Measurements from ENCODE around the gene PEX7.
"Not testable (repeated sequence)": the region's sequence is repeated elsewhere in the genome, so short reads cannot be mapped to it uniquely, and the experiment has no call there.

PEX7 gene

DNA sequence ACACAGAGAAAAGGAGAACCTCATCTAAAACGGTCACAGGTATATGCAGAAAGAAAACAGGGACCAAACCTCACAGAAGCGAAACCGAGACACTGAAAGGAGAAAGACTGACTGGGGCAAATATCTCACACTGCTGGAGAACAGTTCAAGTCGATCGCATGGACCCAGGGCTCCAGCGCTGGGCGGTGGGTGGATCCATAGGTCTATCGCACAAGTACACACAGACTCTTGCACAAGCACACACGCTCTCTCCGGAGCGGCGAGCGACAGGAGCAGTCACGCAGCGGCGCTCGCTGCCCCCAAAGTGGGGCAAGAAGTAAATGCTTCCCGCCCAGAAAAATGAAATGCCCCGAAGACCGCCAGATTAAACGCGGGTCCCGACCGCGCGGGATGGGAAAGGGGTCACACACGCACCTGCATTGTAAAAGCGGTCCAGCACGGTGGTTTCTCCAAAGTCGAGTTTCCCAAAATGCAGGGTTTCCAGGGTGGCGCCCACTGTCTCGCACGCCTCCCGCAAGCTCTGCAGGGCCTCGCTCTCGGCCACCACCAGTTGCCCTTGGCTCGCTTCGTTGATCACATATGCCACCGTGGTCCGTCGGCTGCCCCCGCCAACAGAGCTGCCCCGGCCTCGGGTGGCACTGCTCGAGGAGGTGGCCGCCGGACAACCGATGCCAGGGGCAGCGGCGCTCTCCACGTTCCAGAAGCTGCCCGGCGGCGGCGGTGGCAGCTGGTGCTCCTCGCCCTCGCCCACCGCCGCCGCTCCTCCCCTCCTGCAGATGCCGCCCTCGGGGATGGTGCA, 30.9 kb upstream of the PEX7 start:
- DNase-seq = no peak

- no peak for DNase-seq
These were observed 30.3 kb upstream of the PEX7 start for GRCh38 chr6:136792095-136792409.

DNA sequence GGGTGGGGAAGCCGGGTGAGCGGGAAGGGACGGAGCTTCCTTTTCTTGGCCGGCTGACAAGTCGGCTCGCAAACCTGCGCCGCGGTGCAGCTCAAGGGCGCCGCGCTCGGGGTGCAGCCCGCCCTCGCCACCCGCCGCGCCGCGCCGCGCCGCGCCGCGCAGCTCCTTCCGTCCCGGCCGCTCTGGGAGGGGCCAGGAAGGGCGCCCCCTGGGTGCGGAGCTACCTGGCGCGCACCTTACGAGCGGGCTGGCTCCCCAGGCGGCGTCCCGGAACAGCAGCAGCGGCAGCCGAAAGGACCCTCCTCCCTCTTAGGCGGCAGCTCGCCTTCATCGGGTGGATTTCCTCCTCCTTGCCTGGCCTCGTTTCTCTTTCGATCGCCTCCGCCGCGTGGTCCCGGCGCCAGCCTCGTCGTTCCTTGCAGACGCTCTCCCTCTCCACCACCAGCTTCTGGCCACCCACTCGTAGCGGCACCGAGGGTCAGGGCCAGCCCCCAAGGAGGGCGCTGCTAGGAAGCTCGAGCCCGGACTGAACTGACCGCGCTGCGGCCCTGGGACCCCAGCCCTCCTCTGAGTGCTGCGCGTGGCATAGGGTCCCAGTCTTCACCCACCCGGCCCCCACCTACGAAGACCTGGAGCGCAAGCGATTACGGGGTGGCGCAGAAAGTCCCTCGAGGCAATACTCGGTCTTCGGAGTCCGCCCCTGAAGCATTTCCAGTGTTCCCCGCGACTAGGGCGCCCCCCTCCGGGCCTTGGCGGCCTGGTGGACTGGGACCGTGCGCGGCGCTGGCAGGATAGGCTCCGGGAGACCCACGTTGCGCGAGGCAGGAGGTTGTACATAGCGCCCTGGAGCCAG, 29.8 kb upstream of the PEX7 start, which contains the start of gene MAP3K5:
Gene MAP3K5 (minus strand): TSS at position 68 of the 853 bp plus-strand sequence. CDS start 320 bp downstream, outside the sequence.
- DNase-seq = peak; percentile 35

- DNase-seq = no peak
These were observed 29.0 kb upstream of the PEX7 start for GRCh38 chr6:136793363-136793762.

DNA sequence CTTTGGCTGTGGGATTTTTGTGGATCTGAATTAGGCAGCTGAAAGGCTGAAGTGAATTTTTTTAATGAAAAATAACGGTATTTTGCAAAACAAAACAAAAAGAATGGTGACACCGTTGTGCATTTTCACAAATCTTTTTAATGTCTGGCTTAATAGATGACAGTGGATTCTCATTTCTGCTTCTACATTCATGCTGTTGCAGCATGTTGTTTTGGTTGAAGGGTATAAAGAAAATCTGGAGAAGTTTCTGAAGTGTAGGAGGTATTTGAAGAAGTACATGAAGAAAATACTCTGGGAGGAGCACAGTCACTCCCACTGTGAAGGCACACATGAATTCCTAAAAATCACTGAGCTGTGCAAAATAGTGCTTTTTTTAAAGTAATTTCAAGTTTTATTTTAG, 27.0 kb upstream of the PEX7 start:
- no peak for DNase-seq

GRCh38 chr6:136795996-136796395, 26.4 kb upstream of the PEX7 start:
- no peak for DNase-seq

- DNase-seq = no peak
These were observed 24.3 kb upstream of the PEX7 start for GRCh38 chr6:136798044-136798443.

DNA sequence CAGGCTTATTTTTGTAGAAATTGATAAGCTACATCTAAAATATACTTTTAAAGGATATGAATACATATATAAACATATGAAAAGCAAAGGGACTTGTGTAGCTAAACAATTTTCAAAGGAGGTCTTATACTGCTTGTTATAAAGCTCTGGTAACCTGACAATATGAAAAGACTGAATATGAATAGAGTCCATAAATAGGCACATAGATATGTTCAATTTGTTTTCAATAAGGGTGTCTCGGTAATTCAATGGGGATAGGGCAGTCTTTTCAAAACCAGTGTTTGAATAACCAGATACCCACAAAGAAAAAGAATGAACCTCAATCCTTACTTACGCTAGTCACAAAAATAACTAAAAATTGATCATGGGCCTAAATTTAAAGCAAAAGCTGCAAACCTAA, 20.8 kb upstream of the PEX7 start:
- DNase-seq = no peak

DNA sequence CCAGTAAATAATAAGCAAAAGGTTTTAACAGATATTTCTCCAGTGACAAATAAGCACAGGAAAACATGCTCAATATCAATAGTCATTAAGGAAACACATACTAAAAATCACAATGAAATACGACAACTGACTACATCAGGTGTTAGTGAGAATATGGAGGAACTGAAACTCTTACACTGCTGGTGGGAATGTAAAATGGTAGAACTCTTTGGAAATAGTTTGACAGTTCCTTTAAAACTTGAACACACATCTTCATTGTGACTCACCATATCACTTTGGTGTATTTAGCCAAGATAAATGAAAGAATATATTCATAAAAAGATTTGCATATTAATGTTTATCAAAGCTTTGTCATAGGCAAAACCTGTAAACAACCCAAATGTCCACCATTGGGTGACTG, 18.8 kb upstream of the PEX7 start:
- no peak for DNase-seq

DNA sequence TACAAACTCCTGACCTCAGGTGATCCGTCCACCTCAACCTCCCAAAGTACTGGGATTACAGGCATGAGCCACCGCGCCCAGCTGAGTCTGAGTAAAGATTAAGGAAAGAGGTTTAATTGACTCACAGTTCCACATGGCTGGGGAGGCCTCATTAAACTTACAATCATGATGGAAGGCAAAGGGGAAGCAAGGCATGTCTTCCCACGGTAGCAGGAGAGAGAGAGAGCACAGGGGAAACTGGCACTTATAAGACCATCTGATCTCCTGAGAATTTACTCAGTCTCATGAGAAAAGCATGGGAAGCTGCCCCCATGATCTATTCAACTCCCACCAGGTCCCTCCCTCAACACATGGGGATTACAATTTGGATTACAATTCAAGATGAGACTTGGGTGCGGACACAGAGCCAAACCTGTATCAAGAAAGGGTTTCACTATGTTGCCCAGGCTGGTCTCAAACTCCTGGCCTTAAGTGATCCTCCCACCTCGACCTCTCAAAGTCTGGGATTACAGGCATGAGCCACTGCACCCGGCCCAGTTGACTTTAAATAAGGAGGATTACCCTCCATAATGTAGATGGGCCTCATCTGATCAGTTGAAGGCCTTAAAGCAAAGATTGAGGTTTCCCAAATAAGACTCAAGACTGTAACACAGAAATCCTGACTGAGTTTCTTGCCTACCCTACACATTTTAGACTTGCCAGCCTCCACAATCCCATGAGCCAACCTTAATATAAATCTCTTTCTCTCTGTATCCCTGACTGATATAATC, 13.1 kb upstream of the PEX7 start:
- no peak for DNase-seq

- no peak for DNase-seq
These were observed 11.1 kb upstream of the PEX7 start for GRCh38 chr6:136811272-136811671.

- DNase-seq = no peak
These were observed 10.2 kb upstream of the PEX7 start for GRCh38 chr6:136812174-136812573.

- not testable (repeated sequence) for DNase-seq
These were observed 6.8 kb upstream of the PEX7 start for GRCh38 chr6:136815608-136816007.

- no peak for DNase-seq
These were observed 5.7 kb upstream of the PEX7 start for GRCh38 chr6:136816656-136817055.

DNA sequence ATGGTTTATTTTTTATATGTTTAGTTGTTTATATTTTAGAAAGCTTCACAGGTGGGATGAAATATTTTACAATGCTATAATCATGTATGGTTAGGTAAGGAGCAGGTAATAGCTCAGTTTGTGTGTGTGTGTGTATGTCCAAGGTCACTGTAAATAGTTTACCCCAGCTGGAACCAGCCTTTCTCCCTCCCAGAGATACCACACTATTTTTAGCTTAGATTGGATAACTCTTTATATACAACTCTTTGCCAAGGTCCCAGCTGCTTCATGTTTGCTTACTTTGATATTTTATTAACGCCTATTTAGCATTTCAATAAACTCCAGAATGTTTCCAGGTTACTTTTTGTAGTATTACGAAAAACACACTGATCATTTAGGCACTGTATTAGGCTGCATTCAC, 1.8 kb upstream of the PEX7 start:
- DNase-seq = no peak

- no peak for DNase-seq
These were observed 381 bp upstream of the PEX7 start for GRCh38 chr6:136822046-136822375.

DNA sequence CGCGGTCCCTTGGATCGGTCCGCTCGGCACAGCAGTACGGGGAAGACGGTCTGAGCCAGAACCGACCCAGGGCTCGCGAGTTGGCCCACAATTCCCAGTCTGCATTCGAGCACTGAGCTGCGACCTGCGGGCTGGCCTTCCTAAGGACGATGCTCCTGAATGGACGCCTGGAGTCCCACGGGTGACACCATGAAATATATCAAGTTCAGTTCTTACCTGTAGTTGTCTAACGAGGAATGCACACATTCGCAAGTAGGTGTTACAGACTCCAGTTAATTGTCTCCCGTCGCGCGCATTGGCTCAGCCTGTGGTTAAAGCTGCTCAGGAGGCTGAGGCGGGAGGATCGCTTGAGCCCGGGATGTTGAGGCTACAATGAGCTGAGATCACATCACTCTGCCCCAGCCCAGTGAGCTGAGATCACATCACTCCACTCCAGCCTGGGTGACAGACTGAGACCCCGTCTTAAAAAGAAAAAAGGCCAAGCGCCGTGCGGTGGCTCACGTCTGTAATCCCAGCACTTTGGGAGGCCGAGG, 802 bp downstream of the PEX7 start:
- DNase-seq = no peak

- DNase-seq = no peak
These were observed 3.8 kb downstream of the PEX7 start for GRCh38 chr6:136826216-136826615.

DNA sequence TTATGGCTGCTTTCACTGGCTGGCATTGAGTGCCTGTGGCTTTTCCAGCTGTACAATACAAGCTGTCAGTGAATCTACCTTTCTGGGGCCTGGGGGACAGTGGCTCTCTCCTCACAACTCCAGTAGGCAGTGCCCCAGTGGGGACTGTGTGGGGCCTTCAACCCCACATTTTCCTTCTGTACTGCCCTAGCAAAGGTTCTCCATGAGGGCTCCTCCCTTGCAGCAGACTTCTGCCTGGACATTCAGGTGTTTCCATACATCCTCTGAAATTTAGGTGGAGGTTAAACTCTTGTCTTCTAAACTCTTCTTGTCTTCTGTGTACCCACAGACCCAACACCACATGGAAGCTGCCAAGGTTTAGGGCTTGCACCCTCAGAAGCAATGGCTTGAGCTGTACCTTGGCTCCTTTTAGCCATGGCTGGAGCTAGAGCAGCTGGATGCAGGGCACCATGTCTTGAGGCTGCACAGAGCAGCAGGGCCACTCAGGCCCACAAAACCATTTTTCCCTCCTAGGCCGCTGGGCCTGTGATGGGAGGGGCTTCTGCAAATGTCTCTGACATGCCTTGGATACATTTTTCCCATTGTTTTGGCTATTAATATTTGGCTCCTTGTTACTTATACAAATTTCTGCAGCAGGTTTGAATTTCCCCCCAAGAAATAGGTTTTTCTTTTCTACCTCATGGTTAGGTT, 9.6 kb downstream of the PEX7 start:
- DNase-seq = no peak

DNA sequence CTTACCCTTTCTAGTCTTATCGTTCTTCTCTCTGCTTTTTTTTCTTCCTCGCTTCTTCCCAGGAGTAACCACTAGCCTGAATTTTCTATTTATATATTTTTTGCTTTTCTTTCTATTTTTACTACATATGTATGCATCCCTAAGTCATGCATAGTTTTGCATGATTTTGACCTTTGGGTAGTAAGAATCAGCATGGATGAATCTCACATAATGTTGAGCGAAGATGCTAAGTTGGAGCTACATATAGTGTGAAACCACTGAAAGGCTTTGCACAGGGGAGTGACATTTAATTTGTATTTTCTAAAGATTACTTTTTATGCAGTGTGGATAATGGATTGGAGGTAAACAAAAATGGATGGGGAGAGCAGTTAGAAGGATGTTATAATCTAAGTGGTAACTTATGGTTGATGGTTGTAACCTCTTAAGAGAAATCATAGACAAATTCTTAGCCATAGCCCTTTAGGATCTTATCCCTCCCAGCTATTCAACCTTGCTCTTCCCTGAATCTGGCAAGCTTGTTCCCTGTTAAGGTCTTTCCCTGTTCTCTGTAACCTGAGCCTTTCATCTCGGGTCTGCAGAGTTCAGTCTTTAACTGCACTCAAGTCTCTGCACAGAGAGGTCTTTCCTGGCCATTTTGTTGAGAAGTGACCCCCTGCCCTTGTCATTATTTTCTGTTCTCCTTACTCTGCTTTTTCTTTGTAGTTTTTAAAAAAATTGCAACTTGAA, 18.0 kb downstream of the PEX7 start:
- DNase-seq = no peak

- no peak for DNase-seq
These were observed 20.8 kb downstream of the PEX7 start for GRCh38 chr6:136843210-136843609.

DNA sequence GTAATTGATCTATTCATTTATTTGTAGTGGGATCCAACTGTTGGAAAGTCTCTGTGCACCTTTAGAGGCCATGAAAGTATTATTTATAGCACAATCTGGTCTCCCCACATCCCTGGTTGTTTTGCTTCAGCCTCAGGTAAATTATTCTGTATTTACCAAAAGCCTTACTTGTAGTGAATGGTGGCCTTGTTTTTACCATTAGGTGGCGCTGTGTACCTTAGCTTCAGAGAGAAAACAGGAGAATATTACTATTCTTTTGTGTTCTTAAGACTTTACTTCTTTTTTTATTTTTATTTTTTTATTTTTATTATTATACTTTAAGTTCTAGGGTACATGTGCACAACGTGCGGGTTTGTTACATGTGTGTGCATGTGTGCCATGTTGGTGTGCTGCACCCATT, 23.7 kb downstream of the PEX7 start:
- DNase-seq = no peak
